HG03025 (cell line): ENCODE measurements around the gene ZNF530.

Source experiments
- ATAC-seq: cut with Tn5 transposase; IDR thresholded peaks from one replicate; pipeline ENCODE4 v1.9.1; 2021; ENCODE audit warnings: mild to moderate bottlenecking, moderate library complexity; ENCODE audit not compliant: unreplicated experiment, low FRiP score

ZNF530 gene

GRCh38 chr19:57613941-57614743, 14.5 kb downstream of the ZNF530 start, which contains the start of gene ZNF134:
Gene ZNF134, plus strand, starts transcription at chr19:57614242. Its CDS starts 5,227 bp downstream, at chr19:57619469.
- ATAC-seq = peak; percentile 82

DNA sequence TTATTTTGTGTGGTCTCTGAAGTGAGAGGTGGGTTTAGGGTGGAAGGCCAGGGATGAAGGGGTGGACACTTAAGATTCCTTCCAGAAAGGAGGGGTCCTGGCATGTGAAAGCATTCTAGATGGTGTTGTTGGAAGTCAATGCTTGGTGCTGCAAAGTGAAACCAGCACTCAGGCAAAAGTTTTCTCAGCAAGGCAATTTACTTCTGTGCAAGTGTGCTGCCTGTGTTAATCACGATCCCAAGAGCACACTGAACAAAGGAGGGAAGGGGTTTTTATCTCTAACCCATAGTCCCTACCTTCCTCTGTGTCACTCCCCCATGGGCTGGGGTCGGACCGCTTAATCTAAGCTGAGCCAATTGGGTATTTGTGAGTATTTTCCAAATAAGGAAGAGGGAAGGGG, 15.7 kb downstream of the ZNF530 start:
- ATAC-seq = no peak

DNA sequence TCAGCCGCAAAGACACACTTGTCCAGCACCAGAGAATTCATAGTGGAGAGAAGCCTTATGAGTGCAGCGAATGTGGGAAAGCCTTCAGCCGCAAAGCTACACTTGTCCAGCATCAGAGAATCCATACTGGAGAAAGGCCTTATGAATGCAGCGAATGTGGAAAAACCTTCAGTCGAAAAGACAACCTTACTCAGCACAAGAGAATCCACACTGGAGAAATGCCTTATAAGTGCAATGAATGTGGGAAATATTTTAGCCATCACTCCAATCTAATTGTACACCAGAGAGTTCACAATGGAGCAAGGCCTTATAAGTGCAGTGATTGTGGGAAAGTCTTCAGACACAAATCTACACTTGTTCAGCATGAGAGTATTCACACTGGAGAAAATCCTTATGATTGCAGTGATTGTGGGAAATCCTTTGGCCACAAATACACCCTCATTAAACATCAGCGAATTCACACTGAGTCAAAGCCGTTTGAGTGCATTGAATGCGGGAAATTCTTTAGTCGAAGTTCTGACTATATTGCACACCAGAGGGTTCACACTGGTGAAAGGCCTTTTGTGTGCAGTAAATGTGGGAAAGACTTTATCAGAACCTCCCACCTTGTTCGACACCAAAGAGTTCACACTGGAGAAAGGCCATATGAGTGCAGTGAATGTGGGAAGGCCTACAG, 21.1 kb downstream of the ZNF530 start:
- ATAC-seq = no peak

GRCh38 chr19:57623091-57623490, 23.4 kb downstream of the ZNF530 start:
- no peak for ATAC-seq

- peak; percentile 88 for ATAC-seq
Measured at GRCh38 chr19:57632987-57633831, 33.5 kb downstream of the ZNF530 start, which contains the start of gene ZNF211. Gene ZNF211, plus strand, starts transcription at chr19:57633168. Its CDS starts 179 bp downstream, at chr19:57633347.

DNA sequence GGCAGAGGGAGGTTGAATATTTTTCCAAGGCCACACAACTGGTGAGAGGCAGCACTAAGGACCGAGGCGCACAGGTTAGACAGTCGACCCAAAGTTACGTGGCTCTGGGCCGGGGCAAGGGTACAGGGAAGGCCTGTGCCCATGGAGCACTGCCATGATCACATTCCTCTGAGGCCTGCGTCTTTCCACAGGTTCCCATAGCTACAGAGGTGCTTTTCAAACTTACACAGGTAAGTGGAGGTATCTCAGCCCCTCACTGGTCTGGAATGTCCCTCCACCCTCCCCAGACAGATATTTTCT, 34.1 kb downstream of the ZNF530 start:
- no peak for ATAC-seq

DNA sequence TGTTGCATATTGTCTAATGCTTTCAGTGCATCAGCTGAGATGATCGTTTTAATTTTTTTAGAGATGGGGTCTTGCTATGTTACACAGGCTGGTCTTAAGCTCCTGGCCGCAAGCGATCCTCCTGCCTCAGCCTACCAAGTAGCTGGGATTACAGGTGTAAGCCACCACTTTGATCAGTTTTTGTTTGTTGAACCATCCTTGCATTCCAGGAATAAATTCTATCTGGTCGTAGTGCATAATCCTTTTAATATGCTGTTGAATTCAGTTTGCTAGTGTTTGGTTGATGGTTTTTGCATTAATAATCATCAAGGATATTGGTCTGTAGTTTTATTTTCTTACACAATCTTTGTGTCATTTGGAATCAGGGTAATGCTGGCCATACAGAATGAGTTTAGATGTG, 37.7 kb downstream of the ZNF530 start:
- ATAC-seq = no peak

DNA sequence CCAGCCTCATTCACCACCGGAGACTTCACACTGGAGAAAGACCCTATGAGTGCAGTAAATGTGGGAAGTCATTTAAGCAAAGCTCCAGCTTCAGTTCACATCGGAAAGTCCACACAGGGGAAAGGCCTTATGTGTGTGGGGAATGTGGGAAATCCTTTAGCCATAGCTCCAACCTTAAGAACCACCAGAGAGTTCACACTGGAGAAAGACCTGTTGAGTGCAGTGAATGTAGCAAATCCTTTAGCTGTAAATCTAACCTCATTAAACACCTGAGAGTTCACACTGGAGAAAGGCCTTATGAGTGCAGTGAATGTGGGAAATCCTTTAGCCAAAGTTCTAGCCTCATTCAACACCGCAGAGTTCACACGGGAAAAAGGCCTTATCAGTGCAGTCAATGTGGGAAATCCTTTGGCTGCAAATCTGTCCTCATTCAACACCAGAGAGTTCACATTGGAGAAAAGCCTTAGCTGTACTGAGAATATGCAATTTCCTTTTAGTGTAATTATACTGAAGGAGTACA, 42.1 kb downstream of the ZNF530 start:
- ATAC-seq = no peak

- no peak for ATAC-seq
Measured at GRCh38 chr19:57642396-57643046, 42.8 kb downstream of the ZNF530 start.

DNA sequence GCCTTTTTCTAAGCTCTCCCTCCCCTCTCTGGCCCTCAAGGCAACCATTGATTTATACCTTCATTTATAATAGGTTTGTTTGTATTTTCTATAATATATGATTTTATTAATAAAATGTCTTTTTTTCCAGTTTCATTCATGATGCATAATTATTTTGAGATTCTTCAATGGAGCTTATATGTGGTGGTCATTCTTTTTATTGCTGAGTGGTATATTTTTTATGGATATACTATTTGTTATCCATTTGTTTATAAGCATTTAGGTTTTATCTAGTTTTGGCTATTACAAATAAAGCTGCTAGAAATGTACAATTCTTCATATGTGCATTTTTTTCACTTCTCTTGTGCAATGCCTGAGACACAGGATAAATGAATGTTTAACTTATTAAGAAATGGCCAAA, 44.0 kb downstream of the ZNF530 start:
- ATAC-seq = no peak

- ATAC-seq = no peak
Measured at GRCh38 chr19:57648331-57649003, 48.8 kb downstream of the ZNF530 start.

DNA sequence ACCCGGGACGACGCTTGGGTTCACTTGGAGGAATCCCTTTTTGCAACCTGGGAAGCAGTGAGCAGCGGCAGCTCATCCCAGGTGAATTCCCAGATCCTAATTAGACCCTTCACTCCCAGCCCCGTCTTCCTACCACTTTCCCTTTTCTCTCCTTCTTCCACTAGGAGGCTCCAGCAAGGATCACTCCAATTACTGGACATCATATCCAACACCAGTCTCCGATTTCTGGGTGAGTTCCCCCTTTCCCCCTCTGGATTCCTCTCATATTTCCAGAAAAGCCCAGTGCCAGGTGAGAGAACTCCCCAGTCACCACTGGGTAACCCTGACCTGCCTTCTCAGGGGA, 51.9 kb downstream of the ZNF530 start:
- no peak for ATAC-seq

DNA sequence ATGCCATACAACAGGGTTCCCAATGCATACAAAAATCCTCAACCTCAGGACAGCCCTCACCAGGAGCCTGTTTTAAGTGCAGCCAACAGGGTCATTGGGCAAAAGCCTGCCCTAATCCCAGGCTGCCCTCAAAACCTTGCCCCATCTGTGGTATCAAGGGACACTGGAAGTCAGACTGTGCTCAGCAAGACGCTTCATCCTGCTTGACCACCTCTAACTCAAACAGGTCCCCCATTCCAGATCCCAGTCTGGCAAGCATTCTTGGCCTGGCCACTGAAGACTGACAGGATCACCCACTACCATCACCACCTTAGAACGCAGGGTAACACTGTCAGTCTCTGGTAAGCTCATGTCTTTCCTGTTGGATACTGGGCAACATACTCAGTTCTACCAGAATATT, 54.0 kb downstream of the ZNF530 start:
- ATAC-seq = no peak

DNA sequence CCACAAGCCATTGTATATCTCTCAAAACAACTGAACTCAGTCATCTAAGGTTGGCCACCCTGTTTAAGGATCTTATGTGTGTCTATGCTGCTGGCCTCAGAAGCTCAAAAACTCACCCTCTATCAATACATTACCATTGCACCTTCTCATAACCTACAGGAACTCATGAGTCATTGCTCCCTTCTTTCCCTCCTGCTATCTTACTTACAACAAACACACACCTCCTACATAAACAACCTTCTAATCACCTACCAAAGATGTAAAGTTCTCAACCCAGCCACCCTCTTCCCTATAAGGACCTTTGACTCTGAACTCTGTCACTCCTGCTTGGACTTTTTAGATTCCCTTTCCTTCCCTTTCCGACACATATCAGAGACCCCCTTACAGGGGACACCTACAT, 55.8 kb downstream of the ZNF530 start:
- no peak for ATAC-seq

GRCh38 chr19:57656346-57656745, 56.7 kb downstream of the ZNF530 start:
- no peak for ATAC-seq
